ENCODE results near the gene MYOCD. TPM values are rescaled to one million over a fixed set of nuclear protein-coding genes. Genes with fewer than 3 reads are reported as not detected.

The MYOCD gene
- total RNA-seq = not detected

- Mint-ChIP-seq H3K27me3 (peaks cover 30% of the 10 kb centered on the region), H3K36me3 (ENCODE audit: low read depth) (no peaks in the 10 kb centered on the region), H3K4me1 (no peaks in the 10 kb centered on the region), H3K27ac (no peak within 1 kb of the TSS), H3K9me3 (no peaks in the 10 kb centered on the region), H3K4me3 (no peak within 1 kb of the TSS)
- ChIA-PET POLR2A (no interaction called here), CTCF (no interaction called here)
- DNase-seq = no peak
Observed at GRCh38 chr17:12665263-12666210, at the start of gene MYOCD. TSS of gene MYOCD (plus strand) at chr17:12665890. CDS start at chr17:12666189, 299 bp downstream.

GRCh38 chr17:12616161-12616560 lies 49.5 kb upstream of the MYOCD start:
- no peaks in the 10 kb centered on the region for H3K4me1 Mint-ChIP-seq
- ChIA-PET CTCF (no interaction called here), POLR2A (no interaction called here)
- H3K4me3 Mint-ChIP-seq = no peak overlapping the region
- no peaks in the 10 kb centered on the region for H3K27me3 Mint-ChIP-seq
- no peak overlapping the region for H3K27ac Mint-ChIP-seq
- DNase-seq = no peak
- no peaks in the 10 kb centered on the region for H3K36me3 Mint-ChIP-seq (ENCODE audit: low read depth)
- H3K9me3 Mint-ChIP-seq = peaks cover 12% of the 10 kb centered on the region

GRCh38 chr17:12618557-12618956 lies 47.1 kb upstream of the MYOCD start:
- Mint-ChIP-seq H3K36me3 (ENCODE audit: low read depth) (no peaks in the 10 kb centered on the region), H3K27me3 (no peaks in the 10 kb centered on the region)
- CTCF ChIA-PET = no interaction called here

GRCh38 chr17:12619459-12620199 lies 46.1 kb upstream of the MYOCD start:
- no peaks in the 10 kb centered on the region for H3K27me3 Mint-ChIP-seq
- DNase-seq = no peak
- H3K27ac Mint-ChIP-seq = no peak overlapping the region
- peaks cover 8% of the 10 kb centered on the region for H3K9me3 Mint-ChIP-seq
- H3K36me3 Mint-ChIP-seq (ENCODE audit: low read depth) = no peaks in the 10 kb centered on the region
- ChIA-PET POLR2A (no interaction called here), CTCF (no interaction called here)
- no peaks in the 10 kb centered on the region for H3K4me1 Mint-ChIP-seq
- H3K4me3 Mint-ChIP-seq = no peak overlapping the region

More at GRCh38 chr17:12618557-12618956, 47.1 kb upstream of the MYOCD start:
- no peak overlapping the region for H3K27ac Mint-ChIP-seq
- no peaks in the 10 kb centered on the region for H3K4me1 Mint-ChIP-seq
- no peak overlapping the region for H3K4me3 Mint-ChIP-seq
- no peak for DNase-seq
- POLR2A ChIA-PET = no interaction called here
- peaks cover 13% of the 10 kb centered on the region for H3K9me3 Mint-ChIP-seq

GRCh38 chr17:12620200-12620720 lies 45.4 kb upstream of the MYOCD start:
- H3K27me3 Mint-ChIP-seq = no peaks in the 10 kb centered on the region
- no peaks in the 10 kb centered on the region for H3K4me1 Mint-ChIP-seq
- ChIA-PET POLR2A (no interaction called here), CTCF (no interaction called here)
- H3K4me3 Mint-ChIP-seq = no peak overlapping the region
- DNase-seq = no peak
- no peaks in the 10 kb centered on the region for H3K36me3 Mint-ChIP-seq (ENCODE audit: low read depth)
- H3K27ac Mint-ChIP-seq = no peak overlapping the region
- peaks cover 8% of the 10 kb centered on the region for H3K9me3 Mint-ChIP-seq

- CTCF ChIA-PET = no interaction called here
- H3K9me3 Mint-ChIP-seq = peaks cover 7% of the 10 kb centered on the region
- no peak overlapping the region for H3K27ac Mint-ChIP-seq
- H3K4me3 Mint-ChIP-seq = no peak overlapping the region
- POLR2A ChIA-PET = no interaction called here
- DNase-seq = no peak
- no peaks in the 10 kb centered on the region for H3K27me3 Mint-ChIP-seq
- H3K4me1 Mint-ChIP-seq = no peaks in the 10 kb centered on the region
- H3K36me3 Mint-ChIP-seq (ENCODE audit: low read depth) = no peaks in the 10 kb centered on the region
Observed at GRCh38 chr17:12622726-12623125, 43.0 kb upstream of the MYOCD start.

- POLR2A ChIA-PET = no interaction called here
- Mint-ChIP-seq H3K4me3 (no peak overlapping the region), H3K4me1 (no peaks in the 10 kb centered on the region), H3K27me3 (no peaks in the 10 kb centered on the region), H3K36me3 (ENCODE audit: low read depth) (no peaks in the 10 kb centered on the region), H3K9me3 (peaks cover 7% of the 10 kb centered on the region), H3K27ac (no peak overlapping the region)
- DNase-seq = no peak
- CTCF ChIA-PET = no interaction called here
Observed at GRCh38 chr17:12623220-12623848, 42.4 kb upstream of the MYOCD start.

GRCh38 chr17:12624211-12624610 lies 41.5 kb upstream of the MYOCD start:
- Mint-ChIP-seq H3K4me3 (no peak overlapping the region), H3K4me1 (no peaks in the 10 kb centered on the region), H3K36me3 (ENCODE audit: low read depth) (no peaks in the 10 kb centered on the region), H3K27me3 (no peaks in the 10 kb centered on the region), H3K27ac (no peak overlapping the region), H3K9me3 (peaks cover 7% of the 10 kb centered on the region)
- ChIA-PET POLR2A (no interaction called here), CTCF (no interaction called here)
- DNase-seq = no peak

GRCh38 chr17:12625092-12625491 lies 40.6 kb upstream of the MYOCD start:
- no peak for DNase-seq
- H3K27me3 Mint-ChIP-seq = no peaks in the 10 kb centered on the region
- H3K36me3 Mint-ChIP-seq (ENCODE audit: low read depth) = no peaks in the 10 kb centered on the region
- H3K9me3 Mint-ChIP-seq = peaks cover 7% of the 10 kb centered on the region
- no peaks in the 10 kb centered on the region for H3K4me1 Mint-ChIP-seq
- ChIA-PET POLR2A (no interaction called here), CTCF (no interaction called here)
- H3K27ac Mint-ChIP-seq = no peak overlapping the region
- no peak overlapping the region for H3K4me3 Mint-ChIP-seq

GRCh38 chr17:12627177-12627629 lies 38.5 kb upstream of the MYOCD start:
- no peaks in the 10 kb centered on the region for H3K27me3 Mint-ChIP-seq
- H3K4me1 Mint-ChIP-seq = no peaks in the 10 kb centered on the region
- H3K27ac Mint-ChIP-seq = no peak overlapping the region
- DNase-seq = no peak
- ChIA-PET POLR2A (no interaction called here), CTCF (no interaction called here)
- H3K4me3 Mint-ChIP-seq = no peak overlapping the region
- peaks cover 10% of the 10 kb centered on the region for H3K9me3 Mint-ChIP-seq
- H3K36me3 Mint-ChIP-seq (ENCODE audit: low read depth) = no peaks in the 10 kb centered on the region

GRCh38 chr17:12627781-12628451 lies 37.8 kb upstream of the MYOCD start:
- no peak for DNase-seq
- ChIA-PET POLR2A (no interaction called here), CTCF (no interaction called here)
- no peaks in the 10 kb centered on the region for H3K4me1 Mint-ChIP-seq
- H3K27me3 Mint-ChIP-seq = no peaks in the 10 kb centered on the region
- H3K27ac Mint-ChIP-seq = no peak overlapping the region
- H3K4me3 Mint-ChIP-seq = no peak overlapping the region
- peaks cover 12% of the 10 kb centered on the region for H3K9me3 Mint-ChIP-seq
- no peaks in the 10 kb centered on the region for H3K36me3 Mint-ChIP-seq (ENCODE audit: low read depth)

GRCh38 chr17:12631076-12631475 lies 34.6 kb upstream of the MYOCD start:
- Mint-ChIP-seq H3K4me1 (no peaks in the 10 kb centered on the region), H3K9me3 (peaks cover 12% of the 10 kb centered on the region), H3K4me3 (no peak overlapping the region), H3K27me3 (no peaks in the 10 kb centered on the region), H3K36me3 (ENCODE audit: low read depth) (no peaks in the 10 kb centered on the region), H3K27ac (no peak overlapping the region)
- no peak for DNase-seq
- ChIA-PET POLR2A (no interaction called here), CTCF (no interaction called here)

- Mint-ChIP-seq H3K4me1 (no peaks in the 10 kb centered on the region), H3K4me3 (no peak overlapping the region), H3K36me3 (ENCODE audit: low read depth) (no peaks in the 10 kb centered on the region), H3K27ac (no peak overlapping the region), H3K9me3 (peaks cover 17% of the 10 kb centered on the region), H3K27me3 (no peaks in the 10 kb centered on the region)
- ChIA-PET CTCF (no interaction called here), POLR2A (no interaction called here)
- DNase-seq = no peak
Observed at GRCh38 chr17:12632785-12633184, 32.9 kb upstream of the MYOCD start.

All from activated CD4-positive, alpha-beta T cell treated with anti-CD3 and anti-CD28 coated beads, Interleukin-2, amount 10 ng/mL, durations not matched to agents 7 days and 5 days (primary cell).